Measurements from ENCODE around the gene MARCHF2. TPM values are rescaled to one million over a fixed set of nuclear protein-coding genes. Genes with fewer than 3 reads are reported as not detected.

Gene MARCHF2
- total RNA-seq, 1 donor from 2014 or later = 21.3 TPM

DNA sequence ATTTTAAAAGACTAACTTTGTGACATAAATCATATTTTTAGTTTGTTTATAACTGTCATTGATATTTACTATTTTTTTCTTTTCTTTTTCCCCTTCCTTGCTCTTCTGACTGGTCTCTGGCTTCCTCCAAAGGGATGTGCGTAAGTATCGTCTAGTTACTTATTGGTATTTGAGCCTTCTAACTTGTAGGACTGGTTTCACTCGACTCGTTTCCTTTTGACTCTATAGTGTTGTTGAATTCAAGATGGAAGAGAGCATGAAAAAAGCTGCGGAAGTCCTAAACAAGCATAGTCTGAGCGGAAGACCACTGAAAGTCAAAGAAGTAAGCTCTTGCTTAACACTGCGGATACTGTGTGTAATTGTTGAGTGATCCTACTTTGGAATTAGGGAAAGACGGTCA lies 50.3 kb downstream of the MARCHF2 start:
- Mint-ChIP-seq H3K27ac (peak overlapping the region; percentile 40), H3K9me3 (ENCODE audit: low read depth) (no peaks in the 10 kb centered on the region), H3K4me3 (ENCODE audit: low read depth) (no peak overlapping the region), H3K36me3 (ENCODE audit: insufficient read depth) (peaks cover 29% of the 10 kb centered on the region), H3K4me1 (ENCODE audit: low read depth) (peaks cover 47% of the 10 kb centered on the region), H3K27me3 (no peaks in the 10 kb centered on the region)
- TF ChIP-seq, protein P1, sequence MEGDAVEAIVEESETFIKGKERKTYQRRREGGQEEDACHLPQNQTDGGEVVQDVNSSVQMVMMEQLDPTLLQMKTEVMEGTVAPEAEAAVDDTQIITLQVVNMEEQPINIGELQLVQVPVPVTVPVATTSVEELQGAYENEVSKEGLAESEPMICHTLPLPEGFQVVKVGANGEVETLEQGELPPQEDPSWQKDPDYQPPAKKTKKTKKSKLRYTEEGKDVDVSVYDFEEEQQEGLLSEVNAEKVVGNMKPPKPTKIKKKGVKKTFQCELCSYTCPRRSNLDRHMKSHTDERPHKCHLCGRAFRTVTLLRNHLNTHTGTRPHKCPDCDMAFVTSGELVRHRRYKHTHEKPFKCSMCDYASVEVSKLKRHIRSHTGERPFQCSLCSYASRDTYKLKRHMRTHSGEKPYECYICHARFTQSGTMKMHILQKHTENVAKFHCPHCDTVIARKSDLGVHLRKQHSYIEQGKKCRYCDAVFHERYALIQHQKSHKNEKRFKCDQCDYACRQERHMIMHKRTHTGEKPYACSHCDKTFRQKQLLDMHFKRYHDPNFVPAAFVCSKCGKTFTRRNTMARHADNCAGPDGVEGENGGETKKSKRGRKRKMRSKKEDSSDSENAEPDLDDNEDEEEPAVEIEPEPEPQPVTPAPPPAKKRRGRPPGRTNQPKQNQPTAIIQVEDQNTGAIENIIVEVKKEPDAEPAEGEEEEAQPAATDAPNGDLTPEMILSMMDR (IDR thresholded peaks at IDR 0.05; ENCODE audit: unreplicated experiment) = no peak
- no peak for DNase-seq (ENCODE audit: low spot score, unreplicated experiment)

DNA sequence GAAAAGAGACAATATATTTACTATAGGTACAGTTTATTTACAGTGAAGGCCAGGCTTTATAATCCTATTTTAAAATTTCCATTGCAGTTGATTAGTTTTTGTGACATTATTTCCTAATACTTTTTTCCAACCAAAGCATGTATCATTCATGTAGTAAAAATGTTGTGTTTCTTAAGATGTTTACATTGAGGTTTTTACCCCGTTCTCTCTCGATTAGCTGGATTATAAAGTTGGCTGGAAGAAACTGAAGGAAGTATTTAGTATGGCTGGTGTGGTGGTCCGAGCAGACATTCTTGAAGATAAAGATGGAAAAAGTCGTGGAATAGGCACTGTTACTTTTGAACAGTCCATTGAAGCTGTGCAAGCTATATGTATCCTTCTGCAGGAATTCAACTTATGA lies 52.9 kb downstream of the MARCHF2 start:
- TF ChIP-seq, protein P1 (IDR thresholded peaks at IDR 0.05; ENCODE audit: unreplicated experiment) = no peak
- Mint-ChIP-seq H3K4me3 (ENCODE audit: low read depth) (no peak overlapping the region), H3K4me1 (ENCODE audit: low read depth) (peaks cover 37% of the 10 kb centered on the region), H3K27me3 (no peaks in the 10 kb centered on the region), H3K36me3 (ENCODE audit: insufficient read depth) (peaks cover 52% of the 10 kb centered on the region), H3K9me3 (ENCODE audit: low read depth) (no peaks in the 10 kb centered on the region), H3K27ac (no peak overlapping the region)
- DNase-seq (ENCODE audit: low spot score, unreplicated experiment) = no peak

DNA sequence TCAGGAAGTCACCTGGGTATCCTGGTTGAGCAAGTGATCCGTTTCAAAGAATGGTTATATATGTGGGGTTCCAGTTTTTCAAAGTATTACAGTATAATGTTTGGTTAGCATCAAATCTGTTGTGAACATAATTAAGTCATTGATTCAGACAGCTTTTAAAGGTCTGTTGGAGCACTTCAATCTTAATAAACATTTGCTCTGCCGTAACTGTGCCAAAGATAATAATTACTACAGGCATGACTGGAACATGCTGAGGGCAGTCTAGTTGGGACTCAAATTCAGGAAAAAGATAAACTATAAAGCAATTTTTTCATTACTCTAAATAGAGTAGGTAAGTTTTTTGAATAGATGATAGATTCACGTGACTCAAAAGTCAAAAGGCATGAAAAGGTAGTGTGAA lies 55.0 kb downstream of the MARCHF2 start:
- Mint-ChIP-seq H3K27me3 (no peaks in the 10 kb centered on the region), H3K4me3 (ENCODE audit: low read depth) (no peak overlapping the region)

DNA sequence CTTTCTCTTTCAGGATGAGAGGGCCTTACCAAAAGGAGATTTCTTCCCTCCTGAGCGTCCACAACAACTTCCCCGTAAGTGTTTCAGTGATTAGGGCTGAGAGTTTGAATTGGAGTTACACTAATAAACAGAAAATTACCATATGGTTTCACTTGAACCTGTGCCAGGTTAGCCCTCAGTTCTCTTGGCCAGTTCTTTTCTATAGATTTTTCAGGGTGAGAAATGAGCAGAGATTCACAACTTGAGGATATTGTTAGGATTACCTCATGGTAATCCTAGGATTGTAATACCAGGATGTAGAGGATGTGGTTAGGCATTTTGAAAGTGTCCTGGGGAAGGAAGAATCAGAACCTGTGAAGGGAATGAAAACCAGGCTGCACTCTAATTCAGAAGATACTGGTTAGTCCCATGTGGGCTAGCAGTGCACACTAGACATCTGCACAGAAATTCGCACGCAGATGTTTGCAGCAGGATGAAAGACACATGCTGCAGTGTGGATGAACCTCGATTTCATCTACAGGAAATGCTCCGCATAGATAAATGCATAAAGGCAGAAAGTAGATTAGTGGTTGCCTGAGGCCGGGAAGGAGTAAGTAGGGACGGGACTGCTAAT lies 55.8 kb downstream of the MARCHF2 start:
- H3K36me3 Mint-ChIP-seq (ENCODE audit: insufficient read depth) = peaks cover 58% of the 10 kb centered on the region
- no peaks in the 10 kb centered on the region for H3K27me3 Mint-ChIP-seq
- DNase-seq (ENCODE audit: low spot score, unreplicated experiment) = no peak
- no peak overlapping the region for H3K4me3 Mint-ChIP-seq (ENCODE audit: low read depth)
- peak overlapping the region; percentile 60 for H3K27ac Mint-ChIP-seq
- no peaks in the 10 kb centered on the region for H3K9me3 Mint-ChIP-seq (ENCODE audit: low read depth)
- TF ChIP-seq, protein P1 (IDR thresholded peaks at IDR 0.05; ENCODE audit: unreplicated experiment) = no peak
- H3K4me1 Mint-ChIP-seq (ENCODE audit: low read depth) = peaks cover 16% of the 10 kb centered on the region

More for the DNA sequence above, 55.0 kb downstream of the MARCHF2 start:
- no peak for DNase-seq (ENCODE audit: low spot score, unreplicated experiment)
- H3K9me3 Mint-ChIP-seq (ENCODE audit: low read depth) = no peaks in the 10 kb centered on the region
- TF ChIP-seq, protein P1 (IDR thresholded peaks at IDR 0.05; ENCODE audit: unreplicated experiment) = no peak
- H3K36me3 Mint-ChIP-seq (ENCODE audit: insufficient read depth) = peaks cover 56% of the 10 kb centered on the region
- no peak overlapping the region for H3K27ac Mint-ChIP-seq
- peaks cover 19% of the 10 kb centered on the region for H3K4me1 Mint-ChIP-seq (ENCODE audit: low read depth)

DNA sequence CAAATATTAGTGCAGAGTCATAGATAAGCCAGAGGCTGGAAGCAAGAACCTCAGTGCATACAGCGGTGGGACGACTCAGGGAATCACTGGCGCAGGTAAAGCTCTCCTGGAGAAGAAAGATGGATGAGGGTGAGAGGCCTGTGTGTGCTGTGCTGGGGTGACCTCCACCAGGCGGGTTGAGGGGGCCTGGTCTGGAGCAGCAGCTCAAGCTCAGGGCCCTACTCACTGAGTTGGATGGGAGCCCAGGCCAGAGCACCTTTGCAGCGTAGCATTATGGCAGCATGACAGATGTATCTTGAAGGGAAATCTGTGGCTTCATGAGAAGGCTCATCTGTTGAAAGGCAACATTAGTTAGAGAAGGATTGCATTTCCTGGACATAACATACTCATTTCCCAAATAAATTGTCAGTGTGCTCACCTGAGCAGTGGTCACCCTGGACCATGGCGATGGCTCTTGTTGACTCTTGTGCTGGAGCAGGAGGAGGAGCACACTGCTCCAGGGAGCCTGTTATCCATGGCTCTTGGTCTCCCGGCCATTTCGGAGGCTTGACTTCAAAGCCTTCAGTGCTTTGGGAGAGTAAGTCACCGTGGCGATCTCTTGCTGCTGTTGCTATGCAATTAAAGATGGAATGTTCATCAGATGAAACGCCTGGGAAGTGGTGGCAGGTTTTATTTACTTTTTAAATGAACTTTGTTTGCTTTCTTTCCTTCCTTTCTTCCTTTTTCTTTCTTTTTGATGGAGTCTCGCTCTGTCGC lies 56.7 kb downstream of the MARCHF2 start:
- Mint-ChIP-seq H3K27ac (peak overlapping the region; percentile 86), H3K4me3 (ENCODE audit: low read depth) (no peak overlapping the region), H3K9me3 (ENCODE audit: low read depth) (no peaks in the 10 kb centered on the region), H3K36me3 (ENCODE audit: insufficient read depth) (peaks cover 61% of the 10 kb centered on the region), H3K4me1 (ENCODE audit: low read depth) (peaks cover 16% of the 10 kb centered on the region), H3K27me3 (no peaks in the 10 kb centered on the region)
- no peak for DNase-seq (ENCODE audit: low spot score, unreplicated experiment)
- TF ChIP-seq, protein P1 (IDR thresholded peaks at IDR 0.05; ENCODE audit: unreplicated experiment) = no peak

Data from progenitor cell of endocrine pancreas (in vitro differentiated cells).